Trophoblast cell (in vitro differentiated cells and primary cell): ENCODE results near the gene PTDSS2.

Experiments
- DNase-seq, 2 donors: peaks; one replicate each; pipeline ENCODE4 v3.0.0-alpha.2; 2016
- H2AFZ ChIP-seq: 2 replicates; pipeline ENCODE4 v1.6.1; 2013; ENCODE audit warnings: low read length, moderate library complexity, mild to moderate bottlenecking; ENCODE audit not compliant: insufficient read depth, poor library complexity
- H2AK5ac ChIP-seq: 2 replicates; pipeline ENCODE4 v1.6.1; 2013; ENCODE audit warnings: mild to moderate bottlenecking, low read length
- H2BK120ac ChIP-seq: 2 replicates; pipeline ENCODE4 v1.6.1; 2013; ENCODE audit warnings: low read length, mild to moderate bottlenecking, moderate library complexity; ENCODE audit not compliant: insufficient read depth, poor library complexity
- H2BK12ac ChIP-seq: 2 replicates; pipeline ENCODE4 v1.6.1; 2013; ENCODE audit warnings: mild to moderate bottlenecking, low read length, moderate library complexity
- H2BK5ac ChIP-seq: 2 replicates; pipeline ENCODE4 v1.6.1; 2013; ENCODE audit warnings: low read length, low read depth, moderate library complexity, mild to moderate bottlenecking; ENCODE audit not compliant: poor library complexity
- H3K14ac ChIP-seq: 2 replicates; pipeline ENCODE4 v1.6.1; 2013; ENCODE audit warnings: mild to moderate bottlenecking, low read length
- H3K18ac ChIP-seq: 2 replicates; pipeline ENCODE4 v1.6.1; 2013; ENCODE audit warnings: mild to moderate bottlenecking, low read length
- H3K23ac ChIP-seq: 2 replicates; pipeline ENCODE4 v1.6.1; 2013; ENCODE audit warnings: low read length
- H3K27ac ChIP-seq: 2 replicates; pipeline ENCODE4 v1.5.1; 2013; ENCODE audit warnings: low read depth, mild to moderate bottlenecking, inconsistent platforms, low read length, moderate library complexity
- H3K27me3 ChIP-seq: 2 replicates; pipeline ENCODE4 v1.6.1; 2013; ENCODE audit warnings: inconsistent platforms, mild to moderate bottlenecking, low read length, moderate library complexity; ENCODE audit not compliant: insufficient read depth
- H3K36me3 ChIP-seq, 2 experiments: 1 replicate in 1 of 2; 2 replicates in 1 of 2; pipeline ENCODE4 v1.6.1; 2013; ENCODE audit warnings: low read length in 2 of 2, mild to moderate bottlenecking in 2 of 2, moderate library complexity in 1 of 2; ENCODE audit not compliant: insufficient read depth in 2 of 2, control insufficient read depth in 1 of 2
- H3K4ac ChIP-seq: 2 replicates; pipeline ENCODE4 v1.6.1; 2013; ENCODE audit warnings: low read depth, mild to moderate bottlenecking, low read length, moderate library complexity
- H3K4me1 ChIP-seq, 2 experiments: 1 replicate in 1 of 2; 2 replicates in 1 of 2; pipeline ENCODE4 v1.6.1; 2013; ENCODE audit warnings: low read length in 2 of 2, mild to moderate bottlenecking in 2 of 2, moderate library complexity in 1 of 2; ENCODE audit not compliant: insufficient read depth in 2 of 2, control insufficient read depth in 1 of 2
- H3K4me2 ChIP-seq: 2 replicates; pipeline ENCODE4 v1.6.1; 2013; ENCODE audit warnings: inconsistent platforms, mild to moderate bottlenecking, low read length, moderate library complexity
- H3K4me3 ChIP-seq: 2 replicates; pipeline ENCODE4 v1.5.1; 2013; ENCODE audit warnings: mild to moderate bottlenecking, low read depth, low read length, inconsistent platforms
- H3K79me1 ChIP-seq: one replicate; pipeline ENCODE4 v1.6.1; 2013; ENCODE audit warnings: low read length
- H3K79me2 ChIP-seq: 2 replicates; pipeline ENCODE4 v1.6.1; 2013; ENCODE audit warnings: low read length, mild to moderate bottlenecking; ENCODE audit not compliant: control insufficient read depth, insufficient read depth, poor library complexity
- H3K9ac ChIP-seq: 2 replicates; pipeline ENCODE4 v1.6.1; 2013; ENCODE audit warnings: mild to moderate bottlenecking, low read length
- H3K9me3 ChIP-seq: 2 replicates; pipeline ENCODE4 v1.6.1; 2013; ENCODE audit warnings: low read depth, mild to moderate bottlenecking, control low read depth, inconsistent platforms, low read length; ENCODE audit not compliant: insufficient read depth
- H4K12ac ChIP-seq: 2 replicates; pipeline ENCODE4 v1.6.1; 2013; ENCODE audit warnings: low read depth, mild to moderate bottlenecking, low read length, moderate library complexity
- H4K8ac ChIP-seq: 2 replicates; pipeline ENCODE4 v1.6.1; 2013; ENCODE audit warnings: low read depth, mild to moderate bottlenecking, low read length, moderate library complexity
- H4K91ac ChIP-seq: one replicate; pipeline ENCODE4 v1.6.1; 2013; ENCODE audit warnings: low read depth, mild to moderate bottlenecking, low read length, moderate library complexity
- WGBS: extraction: QIAGEN DNeasy Blood & Tissue Kit; methylation state at CpG from one replicate; pipeline ENCODE4 v1.1.7; 2013; ENCODE audit warnings: missing lambda C conversion rate; ENCODE audit not compliant: insufficient read length, insufficient coverage; ENCODE audit errors: extremely low coverage; 5-methylcytosine and 5-hydroxymethylcytosine counted together

PTDSS2 gene

GRCh38 chr11:414318-414857, 35.7 kb upstream of the PTDSS2 start:
- no peak overlapping the region for H2BK5ac ChIP-seq
- peaks cover 6% of the 10 kb centered on the region for H3K9me3 ChIP-seq
- H3K79me1 ChIP-seq, result peaks cover 20% of the 10 kb centered on the region
- peaks cover 14% of the 10 kb centered on the region for H3K79me2 ChIP-seq
- no peak overlapping the region for H2AFZ ChIP-seq
- no peaks in the 10 kb centered on the region for H3K27me3 ChIP-seq
- H4K12ac ChIP-seq, result no peak overlapping the region
- DNase-seq, result no peak
- no peak overlapping the region for H3K18ac ChIP-seq
- no peak overlapping the region for H3K4ac ChIP-seq
- no peaks in the 10 kb centered on the region for H3K36me3 ChIP-seq
- H3K23ac ChIP-seq, result no peak overlapping the region
- H3K27ac ChIP-seq, result no peak overlapping the region
- no peak overlapping the region for H3K4me2 ChIP-seq
- no peak overlapping the region for H3K9ac ChIP-seq
- no peak overlapping the region for H2BK120ac ChIP-seq
- H4K91ac ChIP-seq, result no peak overlapping the region
- H3K4me3 ChIP-seq, result peak overlapping the region; percentile 12
- no peak overlapping the region for H4K8ac ChIP-seq
- H2BK12ac ChIP-seq, result no peak overlapping the region
- no CpG with 5 or more reads among the region's 9 CpGs for WGBS
- peaks cover 26 to 42% of the 10 kb centered on the region in 2 experiments for H3K4me1 ChIP-seq
- no peak overlapping the region for H2AK5ac ChIP-seq
- no peak overlapping the region for H3K14ac ChIP-seq

GRCh38 chr11:415640-416041, 34.4 kb upstream of the PTDSS2 start:
- H3K27ac ChIP-seq, result no peak overlapping the region
- peaks cover 14% of the 10 kb centered on the region for H3K79me2 ChIP-seq
- peak overlapping the region; percentile 21 for H2BK120ac ChIP-seq
- peak overlapping the region; percentile 70 for H3K18ac ChIP-seq
- WGBS, result no CpG with 5 or more reads among the region's 5 CpGs
- no peak overlapping the region for H3K9ac ChIP-seq
- peak overlapping the region; percentile 73 for H3K4ac ChIP-seq
- no peak overlapping the region for H2BK5ac ChIP-seq
- H3K23ac ChIP-seq, result no peak overlapping the region
- H3K4me3 ChIP-seq, result peak overlapping the region; percentile 15
- H2BK12ac ChIP-seq, result no peak overlapping the region
- peaks cover 6% of the 10 kb centered on the region for H3K9me3 ChIP-seq
- H3K36me3 ChIP-seq, result no peaks in the 10 kb centered on the region
- no peak overlapping the region for H2AFZ ChIP-seq
- peak overlapping the region; percentile 82 for H4K91ac ChIP-seq
- peaks cover 19 to 32% of the 10 kb centered on the region in 2 experiments for H3K4me1 ChIP-seq
- no peak overlapping the region for H4K8ac ChIP-seq
- H3K4me2 ChIP-seq, result peak overlapping the region; percentile 73
- peaks cover 20% of the 10 kb centered on the region for H3K79me1 ChIP-seq
- no peak for DNase-seq
- H2AK5ac ChIP-seq, result peak overlapping the region; percentile 22
- H3K14ac ChIP-seq, result peak overlapping the region; percentile 87
- H4K12ac ChIP-seq, result peak overlapping the region; percentile 37
- H3K27me3 ChIP-seq, result no peaks in the 10 kb centered on the region

GRCh38 chr11:416051-416756, 33.9 kb upstream of the PTDSS2 start:
- Histone ChIP-seq H3K4me2 (peak overlapping the region; percentile 73), H3K23ac (peak overlapping the region; percentile 47), H3K79me1 (peaks cover 20% of the 10 kb centered on the region), H3K4me3 (peak overlapping the region; percentile 61), H3K36me3 (no peaks in the 10 kb centered on the region), H2BK12ac (peak overlapping the region; percentile 7), H3K9me3 (peaks cover 6% of the 10 kb centered on the region), H4K91ac (peak overlapping the region; percentile 82), H3K79me2 (peaks cover 14% of the 10 kb centered on the region), H4K8ac (peak overlapping the region; percentile 72), H3K4ac (peak overlapping the region; percentile 73), H3K27me3 (no peaks in the 10 kb centered on the region), H2BK5ac (peak overlapping the region; percentile 37), H3K18ac (peak overlapping the region; percentile 70), H3K4me1 (peaks cover 19 to 32% of the 10 kb centered on the region in 2 experiments), H3K9ac (peak overlapping the region; percentile 44), H2AK5ac (peak overlapping the region; percentile 22), H2AFZ (peak overlapping the region; percentile 57), H4K12ac (peak overlapping the region; percentile 37), H3K14ac (peak overlapping the region; percentile 87), H3K27ac (peak overlapping the region; percentile 82), H2BK120ac (peak overlapping the region; percentile 83)
- DNase-seq, result no peak
- no CpG with 5 or more reads among the region's 45 CpGs for WGBS

GRCh38 chr11:416757-417621, 33.1 kb upstream of the PTDSS2 start:
- peak; percentile 76 to 86 for DNase-seq
- peak overlapping the region; percentile 52 for H2AK5ac ChIP-seq
- peak overlapping the region; percentile 82 for H3K27ac ChIP-seq
- no peak overlapping the region for H3K23ac ChIP-seq
- H2BK120ac ChIP-seq, result peak overlapping the region; percentile 83
- peak overlapping the region; percentile 37 for H4K12ac ChIP-seq
- peak overlapping the region; percentile 37 for H2BK5ac ChIP-seq
- WGBS, result no CpG with 5 or more reads among the region's 97 CpGs
- H3K79me1 ChIP-seq, result peaks cover 20% of the 10 kb centered on the region
- H3K79me2 ChIP-seq, result peaks cover 14% of the 10 kb centered on the region
- H3K27me3 ChIP-seq, result no peaks in the 10 kb centered on the region
- no peaks in the 10 kb centered on the region for H3K36me3 ChIP-seq
- H3K18ac ChIP-seq, result peak overlapping the region; percentile 70
- H3K14ac ChIP-seq, result peak overlapping the region; percentile 87
- no peak overlapping the region for H3K9ac ChIP-seq
- peak overlapping the region; percentile 72 for H4K8ac ChIP-seq
- peak overlapping the region; percentile 73 for H3K4me2 ChIP-seq
- peak overlapping the region; percentile 67 for H2BK12ac ChIP-seq
- peaks cover 19 to 32% of the 10 kb centered on the region in 2 experiments for H3K4me1 ChIP-seq
- H3K4ac ChIP-seq, result peak overlapping the region; percentile 28
- peaks cover 6% of the 10 kb centered on the region for H3K9me3 ChIP-seq
- peak overlapping the region; percentile 61 for H3K4me3 ChIP-seq
- peak overlapping the region; percentile 82 for H4K91ac ChIP-seq
- H2AFZ ChIP-seq, result peak overlapping the region; percentile 57
